Esophagus squamous epithelium (tissue), 4 donors: ENCODE data around the gene CARS1.

Source experiments
- CTCF ChIP-seq, 6 experiments: fragments of 450-650 bp in 4 of 6; fragments of 200-600 bp in 2 of 6; sonication (generic) in 2 of 6; IDR thresholded peaks; one replicate each; pipeline ENCODE4 v1.5.1; 2016 to 2019; ENCODE audit warnings: antibody characterized with exemption in 6 of 6, mild to moderate bottlenecking in 4 of 6, moderate library complexity in 4 of 6
- POLR2A ChIP-seq, 4 donors: fragments of 450-650 bp; IDR thresholded peaks; one replicate each; pipeline ENCODE4 v1.6.1; 2017; ENCODE audit warnings: antibody characterized with exemption in 4 of 4, mild to moderate bottlenecking in 4 of 4, moderate library complexity in 3 of 4

- TF ChIP-seq CTCF (IDR thresholded peaks at IDR 0.05), result no peak
- TF ChIP-seq POLR2A (IDR thresholded peaks at IDR 0.05), result no peak
Measured at GRCh38 chr11:3035333-3035732, 21.9 kb downstream of the CARS1 start.
